Embryonic facial prominence (tissue), 1 donor: ENCODE data around the gene SYT11.
"Not testable (repeated sequence)": the region's sequence is repeated elsewhere in the genome, so short reads cannot be mapped to it uniquely, and the experiment has no call there.

Source experiments
- DNase-seq: peaks from one replicate; pipeline ENCODE4 v3.0.0-alpha.2; 2016; ENCODE audit errors: extremely low spot score

SYT11 gene

GRCh38 chr1:155859234-155859829, at the start of gene SYT11:
SYT11 (plus strand) TSS chr1:155859567; CDS start chr1:155859762, 195 bp downstream.
- DNase-seq = peak; percentile 94

GRCh38 chr1:155812878-155813277, 46.5 kb upstream of the SYT11 start:
- no peak for DNase-seq

- DNase-seq = no peak
Measured at GRCh38 chr1:155813672-155814071, 45.7 kb upstream of the SYT11 start.

GRCh38 chr1:155816351-155816750, 43.0 kb upstream of the SYT11 start:
- DNase-seq = no peak

GRCh38 chr1:155827450-155827849, 31.9 kb upstream of the SYT11 start:
- no peak for DNase-seq

GRCh38 chr1:155831279-155831976, 27.9 kb upstream of the SYT11 start:
- DNase-seq = no peak

GRCh38 chr1:155833665-155834295, 25.6 kb upstream of the SYT11 start:
- DNase-seq = no peak

- DNase-seq = no peak
Measured at GRCh38 chr1:155834296-155834926, 25.0 kb upstream of the SYT11 start.

- DNase-seq = not testable (repeated sequence)
Measured at GRCh38 chr1:155834927-155835399, 24.4 kb upstream of the SYT11 start.

GRCh38 chr1:155835548-155835947, 23.8 kb upstream of the SYT11 start:
- no peak for DNase-seq

- DNase-seq = no peak
Measured at GRCh38 chr1:155840386-155840785, 19.0 kb upstream of the SYT11 start.

GRCh38 chr1:155844860-155845421, 14.4 kb upstream of the SYT11 start:
- DNase-seq = no peak

GRCh38 chr1:155847823-155848529, 11.4 kb upstream of the SYT11 start:
- no peak for DNase-seq

- no peak for DNase-seq
Measured at GRCh38 chr1:155850345-155850744, 9.0 kb upstream of the SYT11 start.

- DNase-seq = no peak
Measured at GRCh38 chr1:155856257-155856974, 3.0 kb upstream of the SYT11 start.

- peak; percentile 86 for DNase-seq
Measured at GRCh38 chr1:155856975-155857930, 2.1 kb upstream of the SYT11 start, which contains the start of gene GON4L. GON4L (minus strand) TSS chr1:155857214; CDS start chr1:155853780, 3,434 bp downstream.

GRCh38 chr1:155858800-155859233, 550 bp upstream of the SYT11 start:
- no peak for DNase-seq

GRCh38 chr1:155859881-155860871, 809 bp downstream of the SYT11 start:
- peak; percentile 62 for DNase-seq
